Testis (tissue), 2 donors: Measurements from ENCODE around the gene ATRN.

ENCODE experiments used
- CTCF ChIP-seq, 3 experiments: fragments of 450-650 bp in 2 of 3; fragments of 200-600 bp in 1 of 3; sonication (generic) in 1 of 3; IDR thresholded peaks; one replicate each; pipeline ENCODE4 v1.5.1; 2016 to 2019; ENCODE audit warnings: antibody characterized with exemption in 3 of 3, mild to moderate bottlenecking in 2 of 3, moderate library complexity in 1 of 3
- POLR2A ChIP-seq: fragments of 450-650 bp; IDR thresholded peaks from one replicate; pipeline ENCODE4 v1.6.1; 2017; ENCODE audit warnings: antibody characterized with exemption, mild to moderate bottlenecking, moderate library complexity

GRCh38 chr20:3686421-3686820 lies 215.6 kb downstream of the ATRN start:
- TF ChIP-seq CTCF (IDR thresholded peaks at IDR 0.05) (no peak), POLR2A (no peak)
